ENCODE measurements around the gene DOCK9.

The DOCK9 gene

DNA sequence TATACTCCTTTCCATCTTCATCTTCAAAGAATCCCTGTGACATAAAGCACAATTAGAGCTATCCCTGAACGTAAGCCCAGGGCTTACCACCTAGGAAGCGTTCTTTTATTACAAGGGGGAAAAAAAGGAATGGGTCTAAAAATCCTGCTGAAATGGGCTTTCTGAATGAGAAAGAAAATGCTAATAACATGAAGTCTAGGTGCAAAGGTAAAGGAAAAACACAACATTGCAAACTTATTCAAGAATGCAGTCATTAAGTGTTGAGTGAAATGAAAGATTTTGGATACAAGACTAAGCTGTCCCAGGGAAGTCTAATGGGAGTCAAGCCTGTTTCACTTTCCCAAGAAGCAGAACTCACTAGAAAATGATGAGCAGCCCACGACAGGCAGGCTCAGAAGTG lies 170.1 kb downstream of the DOCK9 start:
- no peak for DNase-seq (ENCODE audit: low spot score)
- in situ Hi-C loops (cut with MboI; ENCODE audit: low sequenced_read_pairs, unreplicated experiment), result no loop called here

DNA sequence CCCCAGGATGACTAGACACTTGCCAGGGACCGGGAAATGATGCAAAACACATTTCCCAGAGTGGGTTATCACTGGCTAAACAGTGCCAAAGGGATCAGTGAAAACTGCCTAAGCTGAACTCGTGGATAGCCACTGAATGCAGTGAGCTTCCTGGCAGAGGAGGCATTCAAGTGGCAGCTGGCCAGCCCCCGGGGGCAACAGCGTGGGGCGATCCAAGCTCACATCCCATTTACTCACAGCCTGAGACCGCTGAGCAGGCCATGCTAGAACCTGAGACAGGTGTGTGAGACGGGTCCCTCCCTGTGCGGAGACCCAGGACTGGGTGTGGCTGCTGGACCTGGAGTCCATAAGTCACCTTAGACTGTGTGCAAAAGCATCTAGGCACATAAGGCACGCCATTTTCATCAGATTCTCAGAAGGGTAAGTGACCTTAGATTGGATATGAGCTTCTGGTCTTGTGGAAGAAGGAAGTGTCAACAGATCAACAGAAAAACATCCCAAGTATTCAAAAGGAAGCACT lies 173.5 kb downstream of the DOCK9 start:
- DNase-seq (ENCODE audit: low spot score), result no peak
- TF ChIP-seq, protein P1, sequence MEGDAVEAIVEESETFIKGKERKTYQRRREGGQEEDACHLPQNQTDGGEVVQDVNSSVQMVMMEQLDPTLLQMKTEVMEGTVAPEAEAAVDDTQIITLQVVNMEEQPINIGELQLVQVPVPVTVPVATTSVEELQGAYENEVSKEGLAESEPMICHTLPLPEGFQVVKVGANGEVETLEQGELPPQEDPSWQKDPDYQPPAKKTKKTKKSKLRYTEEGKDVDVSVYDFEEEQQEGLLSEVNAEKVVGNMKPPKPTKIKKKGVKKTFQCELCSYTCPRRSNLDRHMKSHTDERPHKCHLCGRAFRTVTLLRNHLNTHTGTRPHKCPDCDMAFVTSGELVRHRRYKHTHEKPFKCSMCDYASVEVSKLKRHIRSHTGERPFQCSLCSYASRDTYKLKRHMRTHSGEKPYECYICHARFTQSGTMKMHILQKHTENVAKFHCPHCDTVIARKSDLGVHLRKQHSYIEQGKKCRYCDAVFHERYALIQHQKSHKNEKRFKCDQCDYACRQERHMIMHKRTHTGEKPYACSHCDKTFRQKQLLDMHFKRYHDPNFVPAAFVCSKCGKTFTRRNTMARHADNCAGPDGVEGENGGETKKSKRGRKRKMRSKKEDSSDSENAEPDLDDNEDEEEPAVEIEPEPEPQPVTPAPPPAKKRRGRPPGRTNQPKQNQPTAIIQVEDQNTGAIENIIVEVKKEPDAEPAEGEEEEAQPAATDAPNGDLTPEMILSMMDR (IDR thresholded peaks at IDR 0.05; ENCODE audit: borderline replicate concordance, control extremely low read depth, extremely low read depth, insufficient read depth, missing control alignments), result no peak
- in situ Hi-C loops (cut with MboI; ENCODE audit: low sequenced_read_pairs, unreplicated experiment), result no loop called here

More for the DNA sequence above, 170.1 kb downstream of the DOCK9 start:
- TF ChIP-seq, protein P1 (IDR thresholded peaks at IDR 0.05; ENCODE audit: borderline replicate concordance, control extremely low read depth, extremely low read depth, insufficient read depth, missing control alignments), result no peak

DNA sequence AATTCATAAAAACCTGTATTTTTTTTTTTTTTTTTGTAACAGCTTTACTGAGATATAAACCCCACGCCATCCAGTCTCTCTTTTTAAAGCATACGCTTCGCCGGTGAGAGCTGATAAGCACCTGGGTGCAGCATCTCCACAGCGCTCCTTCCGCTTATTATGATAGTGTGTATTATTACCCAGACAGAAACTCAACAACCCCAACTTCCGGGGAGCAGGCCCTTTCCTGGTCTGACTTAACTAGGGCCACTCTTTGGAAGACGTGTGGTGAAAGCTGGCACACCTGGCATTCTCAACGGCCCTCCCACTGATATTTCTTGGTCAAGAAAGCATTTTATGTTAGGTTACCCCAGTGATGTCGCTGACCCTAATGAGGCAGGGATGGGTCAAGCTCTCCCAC lies 173.9 kb downstream of the DOCK9 start:
- TF ChIP-seq, protein P1 (IDR thresholded peaks at IDR 0.05; ENCODE audit: borderline replicate concordance, control extremely low read depth, extremely low read depth, insufficient read depth, missing control alignments), result no peak
- no peak for DNase-seq (ENCODE audit: low spot score)
- in situ Hi-C loops (cut with MboI; ENCODE audit: low sequenced_read_pairs, unreplicated experiment), result no loop called here

DNA sequence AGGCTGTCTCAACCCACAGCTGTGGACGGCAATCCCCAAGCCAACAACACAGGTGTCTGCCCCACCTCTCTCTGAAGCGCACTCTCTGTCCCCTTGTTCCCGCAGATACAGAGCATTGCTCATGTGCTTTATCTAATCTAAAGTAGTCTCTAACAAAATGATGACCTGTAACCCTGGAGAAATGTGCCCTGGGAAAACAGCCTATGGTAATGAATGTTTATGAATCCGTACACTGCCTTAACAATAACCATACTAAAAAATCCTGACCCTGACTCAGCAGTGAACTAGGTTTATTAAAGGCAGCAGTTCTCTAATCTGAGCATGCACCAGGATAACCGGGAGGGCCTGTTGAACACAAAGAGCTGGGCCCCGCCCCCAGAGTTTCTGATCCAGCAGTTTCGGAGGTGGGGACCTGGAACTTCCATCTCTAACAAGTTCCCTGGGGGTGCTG lies 174.7 kb downstream of the DOCK9 start:
- DNase-seq (ENCODE audit: low spot score), result no peak
- in situ Hi-C loops (cut with MboI; ENCODE audit: low sequenced_read_pairs, unreplicated experiment), result no loop called here
- TF ChIP-seq, protein P1 (IDR thresholded peaks at IDR 0.05; ENCODE audit: borderline replicate concordance, control extremely low read depth, extremely low read depth, insufficient read depth, missing control alignments), result no peak

DNA sequence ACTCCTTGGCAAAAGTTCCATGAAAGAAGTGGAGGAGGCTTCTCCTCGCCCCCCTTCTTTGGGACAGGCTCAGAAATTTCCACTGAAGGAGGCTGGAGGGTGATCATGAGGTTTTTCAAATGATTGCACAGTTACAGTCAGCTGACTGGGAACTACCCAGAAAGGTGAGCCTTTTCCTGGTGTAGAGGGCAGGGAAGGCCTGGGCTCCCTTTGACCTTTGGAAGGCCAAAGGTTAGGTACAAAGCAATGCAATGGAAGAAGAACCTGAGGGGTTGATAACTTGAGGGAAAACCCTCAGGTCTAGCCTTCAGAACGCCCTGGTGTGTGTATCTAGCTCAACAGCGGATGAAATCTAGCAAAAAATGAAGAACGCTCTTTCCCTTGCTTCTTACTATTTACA lies 175.3 kb downstream of the DOCK9 start:
- DNase-seq (ENCODE audit: low spot score), result no peak
- in situ Hi-C loops (cut with MboI; ENCODE audit: low sequenced_read_pairs, unreplicated experiment), result no loop called here
- TF ChIP-seq, protein P1 (IDR thresholded peaks at IDR 0.05; ENCODE audit: borderline replicate concordance, control extremely low read depth, extremely low read depth, insufficient read depth, missing control alignments), result no peak

DNA sequence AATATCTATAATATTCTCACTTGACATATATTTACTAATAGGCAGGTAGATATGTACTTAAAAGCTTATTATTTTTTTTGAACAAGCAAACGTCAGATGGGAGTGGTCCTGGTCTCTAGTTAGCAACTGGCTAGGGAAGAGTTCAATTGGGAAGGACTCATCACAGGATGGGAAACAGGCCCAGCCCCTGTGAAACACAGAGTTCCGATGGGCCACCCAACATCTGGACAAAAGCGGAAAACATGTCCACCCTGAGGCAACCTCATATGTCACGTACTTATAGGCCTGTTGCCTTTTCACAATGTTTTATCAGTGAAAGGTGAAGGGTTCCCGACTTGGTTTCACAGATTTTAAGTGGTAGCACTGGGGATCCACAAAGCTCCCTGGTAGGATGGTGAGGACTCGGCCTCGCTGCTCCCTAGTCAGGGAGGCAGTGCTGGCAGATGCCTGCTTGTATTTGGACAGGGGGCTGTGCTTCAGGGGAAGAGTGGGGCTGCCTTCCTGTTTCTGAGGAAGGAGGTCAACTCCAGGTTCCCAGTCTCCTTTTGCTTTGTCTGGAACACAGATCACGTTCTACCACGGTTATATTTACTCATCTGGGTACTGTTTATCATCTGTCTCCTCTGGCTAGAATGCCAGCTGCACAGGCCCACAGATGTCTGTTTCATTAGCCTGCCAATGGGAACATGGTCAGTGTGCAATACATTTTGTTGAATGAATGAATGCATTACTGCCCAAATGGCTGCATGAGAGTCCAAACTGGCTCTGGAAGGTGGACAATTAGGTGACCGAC lies 176.0 kb downstream of the DOCK9 start:
- DNase-seq (ENCODE audit: low spot score), result no peak
- TF ChIP-seq, protein P1 (IDR thresholded peaks at IDR 0.05; ENCODE audit: borderline replicate concordance, control extremely low read depth, extremely low read depth, insufficient read depth, missing control alignments), result no peak
- in situ Hi-C loops (cut with MboI; ENCODE audit: low sequenced_read_pairs, unreplicated experiment), result no loop called here
